H1 (cell line): Measurements from ENCODE around the gene OLAH. TPM values are rescaled to one million over a fixed set of nuclear protein-coding genes. Genes with fewer than 3 reads are reported as not detected.
A peak's percentile ranks its signal among the peaks of the same experiment; 100 is the strongest.

Experiments used
- CTCF ChIA-PET: fragments of 300-600 bp; sonication (Branson Sonifier 250); formaldehyde crosslinking; loops from one replicate; lab custom pipeline; 2021; ENCODE audit not compliant: partially characterized antibody; lab: Charles Lee
- POLR2A ChIA-PET: fragments of 300-600 bp; sonication (Branson Sonifier 250); formaldehyde crosslinking; loops from one replicate; lab custom pipeline; 2021; ENCODE audit warnings: inconsistent platforms; ENCODE audit not compliant: partially characterized antibody; lab: Charles Lee
- DNase-seq, 2 experiments: peaks; one replicate each; pipeline versions ENCODE4 v3.0.0 to v3.0.0-alpha.2; 2010 to 2022; ENCODE audit warnings: low spot score in 2 of 2, low read depth in 1 of 2, mixed read lengths in 1 of 2
- FAIRE-seq: peaks from 2 replicates; lab custom pipeline; 2011; peaks lifted over from hg19 to GRCh38; lab: Jason Lieb, UNC
- H2AFZ ChIP-seq: 2 replicates; pipeline ENCODE4 v1.8.1; 2012; ENCODE audit warnings: low read length, inconsistent platforms
- H2AK5ac ChIP-seq: 2 replicates; pipeline ENCODE4 v1.6.1; 2013; ENCODE audit warnings: low read depth, low read length
- H2BK120ac ChIP-seq: replicated peaks from 2 replicates; pipeline ENCODE3; 2013; ENCODE audit warnings: low read depth, low read length, inconsistent platforms
- H2BK12ac ChIP-seq: 2 replicates; pipeline ENCODE4 v1.6.1; 2013; ENCODE audit warnings: low read depth, low read length
- H2BK15ac ChIP-seq: 2 replicates; pipeline ENCODE4 v1.6.1; 2013; ENCODE audit warnings: low read length
- H2BK20ac ChIP-seq: 2 replicates; pipeline ENCODE4 v1.6.1; 2013; ENCODE audit warnings: low read length
- H2BK5ac ChIP-seq: 2 replicates; pipeline ENCODE4 v1.6.1; 2013; ENCODE audit warnings: low read depth, low read length
- H3K14ac ChIP-seq: 2 replicates; pipeline ENCODE4 v1.6.1; 2013; ENCODE audit warnings: inconsistent platforms; ENCODE audit not compliant: insufficient read length
- H3K18ac ChIP-seq: 2 replicates; pipeline ENCODE4 v1.6.1; 2013; ENCODE audit warnings: low read length; ENCODE audit errors: extremely low read depth
- H3K23ac ChIP-seq: 2 replicates; pipeline ENCODE4 v1.6.1; 2013; ENCODE audit warnings: inconsistent platforms; ENCODE audit not compliant: insufficient read length
- H3K23me2 ChIP-seq: 2 replicates; pipeline ENCODE4 v1.6.1; 2013; ENCODE audit warnings: low read depth, low read length
- H3K27ac ChIP-seq: 2 replicates; pipeline ENCODE4 v1.6.1; 2011; ENCODE audit warnings: low read depth, low read length, inconsistent platforms
- H3K27me3 ChIP-seq, 4 experiments: replicated peaks in 1 of 4; 1 replicate in 1 of 4; 2 replicates in 3 of 4; pipeline versions ENCODE4 v1.6.1 to v1.8.1; 2011 to 2013; ENCODE audit warnings: low read length in 3 of 4, mild to moderate bottlenecking in 3 of 4, inconsistent platforms in 2 of 4, mixed read lengths in 2 of 4, moderate library complexity in 1 of 4; ENCODE audit not compliant: control insufficient read depth in 3 of 4, insufficient read depth in 3 of 4; ENCODE audit errors: extremely low read depth in 1 of 4
- H3K36me3 ChIP-seq, 4 experiments: 2 replicates each; pipeline versions ENCODE4 v1.6.1 to v1.8.1; 2011 to 2013; ENCODE audit warnings: mild to moderate bottlenecking in 4 of 4, low read length in 3 of 4, moderate library complexity in 2 of 4, control low read depth in 1 of 4, inconsistent platforms in 1 of 4; ENCODE audit not compliant: insufficient read depth in 4 of 4, control insufficient read depth in 2 of 4
- H3K4ac ChIP-seq: replicated peaks from 2 replicates; pipeline ENCODE3; 2013; ENCODE audit warnings: low read length, low read depth, mixed read lengths, inconsistent platforms; ENCODE audit not compliant: insufficient read length
- H3K4me1 ChIP-seq, 4 experiments: replicated peaks in 1 of 4; 1 replicate in 1 of 4; 2 replicates in 3 of 4; pipeline versions ENCODE4 v1.6.1 to v1.8.1; 2011 to 2013; ENCODE audit warnings: low read length in 3 of 4, inconsistent platforms in 2 of 4, mixed read lengths in 1 of 4; ENCODE audit not compliant: insufficient read depth in 4 of 4, control insufficient read depth in 3 of 4
- H3K4me2 ChIP-seq, 2 experiments: 2 replicates each; pipeline versions ENCODE4 v1.6.1 to v1.8.1; 2011 to 2013; ENCODE audit warnings: low read depth in 2 of 2, low read length in 2 of 2, control low read depth in 1 of 2, inconsistent platforms in 1 of 2, mild to moderate bottlenecking in 1 of 2; ENCODE audit not compliant: insufficient read depth in 1 of 2
- H3K4me3 ChIP-seq, 4 experiments: fragments of 200-600, 300-600 bp in 1 of 4; sonication (generic), shearing (Covaris generic), sonication (Bioruptor Twin) in 1 of 4; 2 replicates each; pipeline versions ENCODE4 v1.5.1 to v1.8.1; 2011 to 2016; ENCODE audit warnings: low read length in 4 of 4, low read depth in 3 of 4, control low read depth in 2 of 4, inconsistent platforms in 2 of 4, mild to moderate bottlenecking in 2 of 4, mixed read lengths in 1 of 4, moderate library complexity in 1 of 4; ENCODE audit not compliant: insufficient read depth in 2 of 4; ENCODE audit errors: extremely low read depth in 1 of 4
- H3K56ac ChIP-seq: replicated peaks from 2 replicates; pipeline ENCODE3; 2013; ENCODE audit warnings: low read depth, mild to moderate bottlenecking, mixed read lengths, low read length, inconsistent platforms; ENCODE audit not compliant: insufficient read length
- H3K79me1 ChIP-seq: 2 replicates; pipeline ENCODE4 v1.6.1; 2013; ENCODE audit warnings: low read depth, low read length, control low read depth
- H3K79me2 ChIP-seq, 2 experiments: 2 replicates each; pipeline versions ENCODE4 v1.6.1 to v1.8.1; 2012 to 2013; ENCODE audit warnings: low read length in 2 of 2, mild to moderate bottlenecking in 2 of 2, inconsistent platforms in 1 of 2; ENCODE audit not compliant: insufficient read depth in 2 of 2, control insufficient read depth in 1 of 2
- H3K9ac ChIP-seq, 4 experiments: replicated peaks in 1 of 4; 1 replicate in 1 of 4; 2 replicates in 3 of 4; pipeline versions ENCODE4 v1.6.1 to v1.8.1; 2011 to 2013; ENCODE audit warnings: low read depth in 3 of 4, low read length in 3 of 4, control low read depth in 2 of 4, mild to moderate bottlenecking in 2 of 4, moderate library complexity in 2 of 4, inconsistent platforms in 1 of 4; ENCODE audit errors: extremely low read depth in 1 of 4
- H3K9me3 ChIP-seq, 2 experiments: 2 replicates each; pipeline versions ENCODE4 v1.6.1 to v1.8.1; 2012 to 2013; ENCODE audit warnings: mild to moderate bottlenecking in 2 of 2, moderate library complexity in 2 of 2, control low read depth in 1 of 2, inconsistent platforms in 1 of 2, low read depth in 1 of 2, low read length in 1 of 2, mixed read lengths in 1 of 2; ENCODE audit not compliant: insufficient read depth in 2 of 2
- H4K20me1 ChIP-seq, 2 experiments: replicated peaks in 1 of 2; 2 replicates each; pipeline versions ENCODE3 to v1.8.1; 2011 to 2013; ENCODE audit warnings: inconsistent platforms in 2 of 2, low read length in 2 of 2, mild to moderate bottlenecking in 1 of 2; ENCODE audit not compliant: insufficient read depth in 2 of 2, control insufficient read depth in 1 of 2
- H4K5ac ChIP-seq: 2 replicates; pipeline ENCODE4 v1.6.1; 2013; ENCODE audit warnings: low read length, low read depth, mixed read lengths, inconsistent platforms; ENCODE audit not compliant: insufficient read length
- H4K8ac ChIP-seq: 2 replicates; pipeline ENCODE4 v1.8.0; 2013; ENCODE audit warnings: mild to moderate bottlenecking, moderate library complexity, low read length, inconsistent platforms; ENCODE audit not compliant: insufficient read depth; ENCODE audit errors: extremely low read depth
- H4K91ac ChIP-seq: replicated peaks from 2 replicates; pipeline ENCODE3; 2013; ENCODE audit warnings: low read length, mixed read lengths, inconsistent platforms; ENCODE audit not compliant: insufficient read length
- ATF3 ChIP-seq: IDR thresholded peaks from 2 replicates; pipeline ENCODE4 v1.6.1; 2011; ENCODE audit warnings: low read depth, mild to moderate bottlenecking, low read length; ENCODE audit not compliant: insufficient read depth
- MAX ChIP-seq: IDR thresholded peaks from 2 replicates; pipeline ENCODE4 v1.6.1; 2012; ENCODE audit warnings: inconsistent platforms
- SP2 ChIP-seq: IDR thresholded peaks from 2 replicates; pipeline ENCODE4 v1.6.1; 2012; ENCODE audit warnings: mild to moderate bottlenecking, low read length, inconsistent platforms
- TBP ChIP-seq: IDR thresholded peaks from 2 replicates; pipeline ENCODE4 v1.6.1; 2011; ENCODE audit warnings: low read depth, low read length, improper control_type of control experiment
- WGBS, 2 experiments: shearing (Covaris generic) in 1 of 2; methylation state at CpG; one replicate each; pipeline versions ENCODE4 v1.1.6 to v1.1.7; 2013 to 2015; ENCODE audit warnings: low lambda C conversion rate in 2 of 2, mixed read lengths in 2 of 2, inconsistent platforms in 1 of 2, low coverage in 1 of 2, missing lambda C conversion rate in 1 of 2; ENCODE audit not compliant: insufficient replicate concordance in 2 of 2, insufficient coverage in 1 of 2, insufficient read length in 1 of 2; ENCODE audit errors: extremely low coverage in 1 of 2, missing lambda C conversion rate in 1 of 2; 5-methylcytosine and 5-hydroxymethylcytosine counted together
- polyA plus RNA-seq, 7 experiments: library from polyadenylated mRNA; depleted of rRNA in 3 of 7; stranded (reverse) in 5 of 7; unstranded in 2 of 7; fragments of >200 nt in 5 of 7; fragments of 200-250 nt in 2 of 7; gene quantifications; 1 replicate in 5 of 7; 2 replicates in 1 of 7; 4 replicates in 1 of 7; pipeline versions ENCODE4 v1.2.1 to v1.2.3, GENCODE V29; 2011 to 2013; ENCODE audit warnings: missing spikeins in 2 of 7, mixed read lengths in 2 of 7
- total RNA-seq: library from RNA; stranded (reverse); fragmentation: NEBNext Ultra II Directional; extraction: Animal tissue kit (Norgen Biotek cat#: 25700); gene quantifications from 2 replicates; pipeline ENCODE4 v1.2.1, GENCODE V29; 2021

Gene OLAH
- total and polyA plus RNA-seq, 2 of the 8 experiments (the other 6 are each of a cell fraction or from before 2014, with no cell fraction given): not detected

- Histone ChIP-seq H2BK5ac (no peak overlapping the region), H3K9ac (no peak overlapping the region), H4K91ac (no peak overlapping the region), H3K18ac (peak overlapping the region; percentile 13; the same call in 1 of the 2 replicates), H3K56ac (no peak overlapping the region), H3K4me1 (no peaks in the 10 kb centered on the region), H2BK12ac (no peak overlapping the region), H4K5ac (no peak overlapping the region), H2BK120ac (no peak overlapping the region), H3K14ac (no peak overlapping the region), H2AK5ac (no peak overlapping the region), H3K4me3 (no peak overlapping the region), H3K27ac (no peak overlapping the region), H3K4ac (no peak overlapping the region), H3K23ac (no peak overlapping the region), H3K79me1 (no peaks in the 10 kb centered on the region), H3K27me3 (no peaks in the 10 kb centered on the region; a peak in 1 of 7 replicates), H3K79me2 (no peaks in the 10 kb centered on the region), H3K4me2 (no peak overlapping the region), H3K36me3 (no peaks in the 10 kb centered on the region), H2BK15ac (no peak overlapping the region), H2BK20ac (no peak overlapping the region), H3K23me2 (no peaks in the 10 kb centered on the region), H4K8ac (no peak overlapping the region; the same call in 1 of the 2 replicates), H4K20me1 (no peaks in the 10 kb centered on the region), H3K9me3 (no peaks in the 10 kb centered on the region), H2AFZ (peak overlapping the region; percentile 13; the same call in 1 of the 2 replicates)
- FAIRE-seq (no peak), DNase-seq (no peak)
- WGBS, 2 experiments: 82% methylated on average over 18 of the region's 18 CpGs; no CpG with 5 or more reads in 1 of the 2 experiments
- TF ChIP-seq SP2 (no peak), ATF3 (no peak), MAX (peak; percentile 31; the same call in 1 of the 2 replicates), TBP (no peak)
- ChIA-PET POLR2A (interaction anchor here (1.8 kb wide), 1 partner anchor 62 kb away, joined by 4 read pairs; the partner anchor contains the start of gene RPP38), CTCF (interaction anchor here (0.7 kb wide), 1 partner anchor 1422 kb away, joined by 3 read pairs; no protein-coding TSS in a partner anchor)
Observed at GRCh38 chr10:15035385-15036301, 8.1 kb upstream of the OLAH start.
